CD4-positive, CD25-positive, alpha-beta regulatory T cell (primary cell): ENCODE data around the gene PCDHB11. TPM values are rescaled to one million over a fixed set of nuclear protein-coding genes. Genes with fewer than 3 reads are reported as not detected.
A peak's percentile ranks its signal among the peaks of the same experiment; 100 is the strongest.
"Not testable (repeated sequence)": the region's sequence is repeated elsewhere in the genome, so short reads cannot be mapped to it uniquely, and the experiment has no call there.

ENCODE experiments used
- ATAC-seq, 2 donors: fragments of 150-1000 bp; cut with Tn5 transposase; one replicate each; pipeline ENCODE4 v1.10.0; 2021; ENCODE audit warnings: low read depth in 2 of 2, moderate number of reproducible peaks in 2 of 2, moderate library complexity in 1 of 2
- DNase-seq, 3 donors: peaks; one replicate each; pipeline versions ENCODE4 v3.0.0 to v3.0.0-alpha.2; 2012 to 2022; ENCODE audit warnings: mixed read lengths in 1 of 3
- H3K27ac ChIP-seq: one replicate; pipeline ENCODE4 v1.7.0; 2013; ENCODE audit warnings: mild to moderate bottlenecking, low read length; ENCODE audit not compliant: insufficient read depth, poor library complexity, severe bottlenecking
- H3K27me3 ChIP-seq: one replicate; pipeline ENCODE4 v1.7.0; 2013; ENCODE audit warnings: low read length; ENCODE audit not compliant: control insufficient read depth, insufficient read depth
- H3K36me3 ChIP-seq: one replicate; pipeline ENCODE4 v1.7.0; 2013; ENCODE audit warnings: mild to moderate bottlenecking, low read length, moderate library complexity; ENCODE audit not compliant: control insufficient read depth, insufficient read depth
- H3K4me1 ChIP-seq: 2 replicates; pipeline ENCODE4 v1.7.0; 2013; ENCODE audit warnings: mild to moderate bottlenecking, low read length; ENCODE audit not compliant: insufficient read depth, control insufficient read depth, poor library complexity, severe bottlenecking
- H3K4me3 ChIP-seq: one replicate; pipeline ENCODE4 v1.7.0; 2013; ENCODE audit warnings: low read depth, mild to moderate bottlenecking, low read length, moderate library complexity
- H3K9me3 ChIP-seq, 2 experiments: 1 replicate in 1 of 2; 2 replicates in 1 of 2; pipeline ENCODE4 v1.7.0; 2013; ENCODE audit warnings: low read length in 2 of 2, mild to moderate bottlenecking in 1 of 2, moderate library complexity in 1 of 2; ENCODE audit not compliant: control insufficient read depth in 2 of 2
- H3K27ac Mint-ChIP-seq, 3 donors: one replicate each; pipeline ENCODE4 v1.8.0; 2020 to 2022; ENCODE audit warnings: mild to moderate bottlenecking in 3 of 3, mixed read lengths in 3 of 3, moderate library complexity in 2 of 3
- H3K27me3 Mint-ChIP-seq: one replicate; pipeline ENCODE4 v1.8.0; 2022; ENCODE audit warnings: mild to moderate bottlenecking, mixed read lengths
- H3K36me3 Mint-ChIP-seq: one replicate; pipeline ENCODE4 v1.8.0; 2020; ENCODE audit warnings: mixed read lengths
- H3K4me1 Mint-ChIP-seq, 4 donors: one replicate each; pipeline ENCODE4 v1.8.0; 2020 to 2022; ENCODE audit warnings: mixed read lengths in 4 of 4, mild to moderate bottlenecking in 1 of 4
- H3K4me3 Mint-ChIP-seq, 4 donors: one replicate each; pipeline ENCODE4 v1.8.0; 2020 to 2022; ENCODE audit warnings: mild to moderate bottlenecking in 4 of 4, mixed read lengths in 4 of 4, moderate library complexity in 3 of 4
- H3K9me3 Mint-ChIP-seq, 7 donors: one replicate each; pipeline ENCODE4 v1.8.0; 2020 to 2022; ENCODE audit warnings: mixed read lengths in 7 of 7, mild to moderate bottlenecking in 3 of 7, moderate library complexity in 2 of 7
- polyA plus RNA-seq, 4 donors: library from polyadenylated mRNA; unstranded; fragments of 300-500 nt; fragmentation: Illumina TruSeq; gene quantifications; one replicate each; pipeline ENCODE4 v1.2.3, GENCODE V29; 2021
- total RNA-seq: library from RNA; stranded (reverse); gene quantifications from one replicate; pipeline ENCODE4 v1.2.3, GENCODE V29; 2022

The PCDHB11 gene
- total and polyA plus RNA-seq, 5 donors from 2014 or later: not detected

DNA sequence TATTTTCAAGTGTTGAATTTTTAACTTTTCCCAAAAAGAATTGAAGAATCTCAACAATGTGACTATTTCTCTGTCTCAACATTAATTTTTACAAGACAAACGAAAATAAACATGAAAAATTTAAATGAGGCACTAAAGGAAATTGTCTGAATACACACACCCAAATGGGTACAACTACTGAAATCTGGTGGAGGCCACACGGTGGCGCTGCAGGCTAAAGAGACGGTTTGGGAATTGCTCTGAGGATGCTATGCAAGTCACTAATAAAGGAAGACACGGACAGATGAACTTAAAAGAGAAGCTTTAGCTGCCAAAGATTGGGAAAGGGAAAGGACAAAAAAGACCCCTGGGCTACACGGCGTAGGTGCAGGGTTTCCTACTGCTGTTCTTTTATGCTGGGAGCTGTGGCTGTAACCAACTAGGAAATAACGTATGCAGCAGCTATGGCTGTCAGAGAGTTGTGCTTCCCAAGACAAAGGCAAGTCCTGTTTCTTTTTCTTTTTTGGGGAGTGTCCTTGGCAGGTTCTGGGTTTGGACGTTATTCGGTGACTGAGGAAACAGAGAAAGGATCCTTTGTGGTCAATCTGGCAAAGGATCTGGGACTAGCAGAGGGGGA is 7.2 kb upstream of the PCDHB11 start, which contains the start of gene PCDHB10:
Gene PCDHB10, plus strand, starts transcription at position 244 of the 616 bp plus-strand sequence. Its CDS starts 200 bp downstream, at position 444.
- Histone ChIP-seq H3K4me1 (no peaks in the 10 kb centered on the region), H3K36me3 (no peaks in the 10 kb centered on the region), H3K27me3 (no peaks in the 10 kb centered on the region), H3K27ac (no peak within 1 kb of the TSS), H3K4me3 (no peak within 1 kb of the TSS), H3K9me3 (peaks cover 9 to 10% of the 10 kb centered on the region in 2 experiments)
- ATAC-seq: no peak
- Mint-ChIP-seq H3K9me3 (peaks cover 0 to 44% (median 20%) of the 10 kb centered on the region in 7 donors), H3K27ac (no peak within 1 kb of the TSS), H3K36me3 (peaks cover 8% of the 10 kb centered on the region), H3K4me3 (no peak within 1 kb of the TSS), H3K27me3 (peaks cover 10% of the 10 kb centered on the region), H3K4me1 (peaks cover 0 to 4% (median 0%) of the 10 kb centered on the region in 4 donors)
- peak in 2 of 3 donors; percentile 8 to 10 for DNase-seq

DNA sequence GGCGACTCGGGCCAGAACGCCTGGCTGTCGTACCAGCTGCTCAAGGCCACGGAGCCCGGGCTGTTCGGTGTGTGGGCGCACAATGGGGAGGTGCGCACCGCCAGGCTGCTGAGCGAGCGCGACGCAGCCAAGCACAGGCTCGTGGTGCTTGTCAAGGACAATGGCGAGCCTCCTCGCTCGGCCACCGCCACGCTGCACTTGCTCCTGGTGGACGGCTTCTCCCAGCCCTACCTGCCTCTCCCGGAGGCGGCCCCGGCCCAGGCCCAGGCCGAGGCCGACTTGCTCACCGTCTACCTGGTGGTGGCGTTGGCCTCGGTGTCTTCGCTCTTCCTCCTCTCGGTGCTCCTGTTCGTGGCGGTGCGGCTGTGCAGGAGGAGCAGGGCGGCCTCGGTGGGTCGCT is 5.1 kb upstream of the PCDHB11 start:
- peaks cover 0 to 45% (median 20%) of the 10 kb centered on the region in 7 donors for H3K9me3 Mint-ChIP-seq
- DNase-seq, H3K4me3 ChIP-seq, H3K36me3 Mint-ChIP-seq, H3K27me3 ChIP-seq, H3K27ac Mint-ChIP-seq, H3K4me3 Mint-ChIP-seq, H3K27me3 Mint-ChIP-seq, H3K27ac ChIP-seq, H3K36me3 ChIP-seq, ATAC-seq, H3K4me1 Mint-ChIP-seq, H3K4me1 ChIP-seq: not testable (repeated sequence)
- peaks cover 11 to 18% of the 10 kb centered on the region in 2 experiments for H3K9me3 ChIP-seq

DNA sequence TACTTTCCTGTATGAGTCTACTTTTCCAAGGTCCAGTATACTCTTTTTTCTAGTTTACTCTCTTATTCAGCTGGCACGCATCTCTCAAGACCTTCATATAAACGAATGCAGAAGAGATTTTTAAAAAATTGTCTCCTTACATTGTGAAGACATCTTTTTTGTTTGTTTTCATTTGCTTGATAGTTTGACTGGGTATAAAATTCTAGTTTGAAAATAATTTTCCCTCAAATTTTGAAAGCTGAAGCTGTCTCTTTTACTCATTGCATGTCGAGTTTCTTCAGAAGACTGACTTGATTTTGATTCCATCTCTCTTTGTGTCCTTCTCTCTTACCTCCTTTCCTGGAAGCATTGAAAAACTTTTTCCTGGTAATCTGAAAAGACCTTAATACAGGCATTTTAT is 3.1 kb upstream of the PCDHB11 start:
- H3K27me3 Mint-ChIP-seq: peaks cover 14% of the 10 kb centered on the region
- no peaks in the 10 kb centered on the region for H3K4me1 ChIP-seq

DNA sequence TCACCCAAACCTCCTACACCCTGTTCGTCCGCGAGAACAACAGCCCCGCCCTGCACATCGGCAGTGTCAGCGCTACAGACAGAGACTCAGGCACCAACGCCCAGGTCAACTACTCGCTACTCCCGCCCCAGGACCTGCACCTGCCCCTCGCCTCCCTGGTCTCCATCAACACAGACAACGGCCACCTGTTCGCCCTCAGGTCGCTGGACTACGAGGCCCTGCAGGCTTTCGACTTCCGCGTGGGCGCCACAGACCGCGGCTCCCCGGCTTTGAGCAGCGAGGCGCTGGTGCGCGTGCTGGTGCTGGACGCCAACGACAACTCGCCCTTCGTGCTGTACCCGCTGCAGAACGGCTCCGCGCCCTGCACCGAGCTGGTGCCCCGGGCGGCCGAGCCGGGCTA is 1.7 kb downstream of the PCDHB11 start:
- not testable (repeated sequence) for H3K27me3 ChIP-seq, ATAC-seq, H3K4me3 Mint-ChIP-seq, H3K4me3 ChIP-seq, H3K27ac ChIP-seq, H3K36me3 ChIP-seq, H3K4me1 Mint-ChIP-seq, H3K36me3 Mint-ChIP-seq, H3K27me3 Mint-ChIP-seq, H3K27ac Mint-ChIP-seq, DNase-seq, H3K4me1 ChIP-seq
- H3K9me3 Mint-ChIP-seq: peaks cover 0 to 40% (median 15%) of the 10 kb centered on the region in 7 donors
- H3K9me3 ChIP-seq: peaks cover 17 to 22% of the 10 kb centered on the region in 2 experiments

More for the DNA sequence above, 3.1 kb upstream of the PCDHB11 start:
- no peak for DNase-seq
- Mint-ChIP-seq H3K27ac (no peak overlapping the region), H3K4me3 (no peak overlapping the region), H3K4me1 (peaks cover 0 to 4% (median 0%) of the 10 kb centered on the region in 4 donors), H3K9me3 (peaks cover 0 to 50% (median 21%) of the 10 kb centered on the region in 7 donors), H3K36me3 (peaks cover 5% of the 10 kb centered on the region)
- H3K27ac ChIP-seq: no peak overlapping the region
- no peak for ATAC-seq
- H3K36me3 ChIP-seq: no peaks in the 10 kb centered on the region
- no peak overlapping the region for H3K4me3 ChIP-seq
- peaks cover 5% of the 10 kb centered on the region for H3K27me3 ChIP-seq
- H3K9me3 ChIP-seq: peaks cover 17 to 25% of the 10 kb centered on the region in 2 experiments

DNA sequence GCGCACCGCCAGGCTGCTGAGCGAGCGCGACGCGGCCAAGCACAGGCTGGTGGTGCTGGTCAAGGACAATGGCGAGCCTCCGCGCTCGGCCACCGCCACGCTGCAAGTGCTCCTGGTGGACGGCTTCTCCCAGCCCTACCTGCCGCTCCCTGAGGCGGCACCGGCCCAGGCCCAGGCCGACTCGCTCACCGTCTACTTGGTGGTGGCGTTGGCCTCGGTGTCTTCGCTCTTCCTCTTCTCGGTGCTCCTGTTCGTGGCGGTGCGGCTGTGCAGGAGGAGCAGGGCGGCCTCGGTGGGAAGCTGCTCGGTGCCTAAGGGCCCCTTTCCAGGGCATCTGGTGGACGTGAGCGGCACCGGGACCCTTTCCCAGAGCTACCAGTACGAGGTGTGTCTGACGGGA is 2.2 kb downstream of the PCDHB11 start:
- H3K27ac Mint-ChIP-seq, H3K4me1 Mint-ChIP-seq, H3K36me3 Mint-ChIP-seq, H3K4me3 ChIP-seq, ATAC-seq, DNase-seq, H3K27ac ChIP-seq, H3K4me3 Mint-ChIP-seq, H3K36me3 ChIP-seq, H3K4me1 ChIP-seq, H3K27me3 ChIP-seq: not testable (repeated sequence)
- peaks cover 14% of the 10 kb centered on the region for H3K27me3 Mint-ChIP-seq
- H3K9me3 ChIP-seq: peaks cover 13 to 17% of the 10 kb centered on the region in 2 experiments
- H3K9me3 Mint-ChIP-seq: peaks cover 0 to 34% (median 10%) of the 10 kb centered on the region in 7 donors

DNA sequence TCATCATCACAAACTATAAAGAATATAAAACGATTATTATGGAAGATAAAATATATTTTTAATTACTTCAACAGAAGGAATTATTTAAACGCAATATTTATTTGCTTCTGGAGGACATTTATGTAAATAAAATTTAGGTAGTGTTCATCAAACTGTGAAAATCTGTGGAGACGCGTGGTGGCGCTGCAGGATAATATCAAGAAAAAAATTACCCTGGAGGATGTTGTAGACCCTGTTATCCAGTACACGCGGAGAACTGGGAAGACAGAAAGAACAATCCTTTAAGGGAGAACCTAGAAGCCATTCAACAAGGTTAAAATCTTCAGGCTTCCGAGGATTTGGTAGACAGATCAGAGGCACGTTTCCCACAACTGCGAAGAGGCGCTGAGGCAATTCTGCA is 9.1 kb downstream of the PCDHB11 start, which contains the start of gene PCDHB12:
Gene PCDHB12, plus strand, starts transcription at position 242 of the 400 bp plus-strand sequence. CDS start 189 bp downstream, outside the sequence.
- peaks cover 15% of the 10 kb centered on the region for H3K27me3 ChIP-seq
- H3K4me1 Mint-ChIP-seq: peaks cover 0 to under 1% (median under 1%) of the 10 kb centered on the region in 4 donors
- H3K36me3 Mint-ChIP-seq: no peaks in the 10 kb centered on the region
- no peaks in the 10 kb centered on the region for H3K4me1 ChIP-seq
- no peak within 1 kb of the TSS for H3K4me3 ChIP-seq
- DNase-seq: peak in 1 of 3 donors; percentile 2
- peaks cover 0 to 9% (median 0%) of the 10 kb centered on the region in 7 donors for H3K9me3 Mint-ChIP-seq
- no peaks in the 10 kb centered on the region for H3K9me3 ChIP-seq
- H3K4me3 Mint-ChIP-seq: peak within 1 kb of the TSS in 1 of 4 donors; percentile 71
- no peak for ATAC-seq
- peaks cover 20% of the 10 kb centered on the region for H3K27me3 Mint-ChIP-seq
- no peaks in the 10 kb centered on the region for H3K36me3 ChIP-seq
- no peak within 1 kb of the TSS for H3K27ac ChIP-seq
- H3K27ac Mint-ChIP-seq: no peak within 1 kb of the TSS

DNA sequence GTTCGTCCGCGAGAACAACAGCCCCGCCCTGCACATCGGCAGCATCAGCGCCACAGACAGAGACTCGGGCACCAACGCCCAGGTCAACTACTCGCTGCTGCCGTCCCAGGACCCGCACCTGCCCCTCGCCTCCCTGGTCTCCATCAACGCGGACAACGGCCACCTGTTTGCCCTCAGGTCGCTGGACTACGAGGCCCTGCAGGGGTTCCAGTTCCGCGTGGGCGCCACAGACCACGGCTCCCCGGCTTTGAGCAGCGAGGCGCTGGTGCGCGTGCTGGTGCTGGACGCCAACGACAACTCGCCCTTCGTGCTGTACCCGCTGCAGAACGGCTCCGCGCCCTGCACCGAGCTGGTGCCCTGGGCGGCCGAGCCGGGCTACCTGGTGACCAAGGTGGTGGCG is 10.9 kb downstream of the PCDHB11 start:
- H3K4me1 ChIP-seq, H3K4me3 Mint-ChIP-seq, H3K4me1 Mint-ChIP-seq, ATAC-seq, H3K27ac ChIP-seq, H3K27ac Mint-ChIP-seq, H3K9me3 ChIP-seq, H3K4me3 ChIP-seq, H3K36me3 ChIP-seq, H3K36me3 Mint-ChIP-seq, DNase-seq: not testable (repeated sequence)
- peaks cover 15% of the 10 kb centered on the region for H3K27me3 ChIP-seq
- peaks cover 0 to 16% (median 4%) of the 10 kb centered on the region in 7 donors for H3K9me3 Mint-ChIP-seq
- H3K27me3 Mint-ChIP-seq: peaks cover 26% of the 10 kb centered on the region

DNA sequence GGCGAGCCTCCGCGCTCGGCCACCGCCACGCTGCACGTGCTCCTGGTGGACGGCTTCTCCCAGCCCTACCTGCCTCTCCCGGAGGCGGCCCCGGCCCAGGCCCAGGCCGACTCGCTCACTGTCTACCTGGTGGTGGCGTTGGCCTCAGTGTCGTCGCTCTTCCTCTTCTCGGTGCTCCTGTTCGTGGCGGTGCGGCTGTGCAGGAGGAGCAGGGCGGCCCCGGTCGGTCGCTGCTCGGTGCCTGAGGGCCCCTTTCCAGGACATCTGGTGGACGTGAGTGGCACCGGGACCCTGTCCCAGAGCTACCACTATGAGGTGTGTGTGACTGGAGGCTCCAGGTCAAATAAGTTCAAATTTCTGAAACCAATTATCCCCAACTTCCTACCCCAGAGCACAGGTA is 11.4 kb downstream of the PCDHB11 start:
- Mint-ChIP-seq H3K27me3 (peaks cover 27% of the 10 kb centered on the region), H3K9me3 (peaks cover 0 to 17% (median 4%) of the 10 kb centered on the region in 7 donors)
- H3K4me1 Mint-ChIP-seq, H3K4me1 ChIP-seq, ATAC-seq, H3K27ac Mint-ChIP-seq, H3K4me3 Mint-ChIP-seq, H3K36me3 ChIP-seq, DNase-seq, H3K27ac ChIP-seq, H3K4me3 ChIP-seq, H3K9me3 ChIP-seq, H3K36me3 Mint-ChIP-seq: not testable (repeated sequence)
- peaks cover 15% of the 10 kb centered on the region for H3K27me3 ChIP-seq
